ENCODE measurements around the gene PAF1.
"Not testable (repeated sequence)": the region's sequence is repeated elsewhere in the genome, so short reads cannot be mapped to it uniquely, and the experiment has no call there.

The PAF1 gene

GRCh38 chr19:39350156-39350555 lies 40.8 kb downstream of the PAF1 start:
- DNase-seq: no peak

- DNase-seq: no peak
Measured at GRCh38 chr19:39349326-39349725, 41.6 kb downstream of the PAF1 start.

GRCh38 chr19:39347332-39348164 lies 43.4 kb downstream of the PAF1 start:
- DNase-seq: no peak

GRCh38 chr19:39345956-39346355 lies 45.0 kb downstream of the PAF1 start:
- DNase-seq: no peak

- no peak for DNase-seq
Measured at GRCh38 chr19:39342647-39343305, 48.1 kb downstream of the PAF1 start.

- DNase-seq: peak; percentile 98
Measured at GRCh38 chr19:39341719-39342604, 48.9 kb downstream of the PAF1 start, which contains the start of gene SAMD4B. Gene SAMD4B (plus strand): TSS chr19:39342421. CDS start chr19:39356894, 14,473 bp downstream.

- peak; percentile 74 for DNase-seq
Measured at GRCh38 chr19:39341129-39341718, 49.7 kb downstream of the PAF1 start.

GRCh38 chr19:39340156-39340555 lies 50.8 kb downstream of the PAF1 start:
- DNase-seq: not testable (repeated sequence)

- DNase-seq: no peak
Measured at GRCh38 chr19:39339674-39340073, 51.2 kb downstream of the PAF1 start.

- DNase-seq: no peak
Measured at GRCh38 chr19:39336483-39336882, 54.4 kb downstream of the PAF1 start.
